GM21723 (cell line): ENCODE data around the gene RBM19.
"Not testable (repeated sequence)": the region's sequence is repeated elsewhere in the genome, so short reads cannot be mapped to it uniquely, and the experiment has no call there.

Experiments
- ATAC-seq: cut with Tn5 transposase; IDR thresholded peaks from one replicate; pipeline ENCODE4 v1.9.1; 2021; ENCODE audit warnings: mild to moderate bottlenecking, moderate library complexity; ENCODE audit not compliant: unreplicated experiment

The RBM19 gene

DNA sequence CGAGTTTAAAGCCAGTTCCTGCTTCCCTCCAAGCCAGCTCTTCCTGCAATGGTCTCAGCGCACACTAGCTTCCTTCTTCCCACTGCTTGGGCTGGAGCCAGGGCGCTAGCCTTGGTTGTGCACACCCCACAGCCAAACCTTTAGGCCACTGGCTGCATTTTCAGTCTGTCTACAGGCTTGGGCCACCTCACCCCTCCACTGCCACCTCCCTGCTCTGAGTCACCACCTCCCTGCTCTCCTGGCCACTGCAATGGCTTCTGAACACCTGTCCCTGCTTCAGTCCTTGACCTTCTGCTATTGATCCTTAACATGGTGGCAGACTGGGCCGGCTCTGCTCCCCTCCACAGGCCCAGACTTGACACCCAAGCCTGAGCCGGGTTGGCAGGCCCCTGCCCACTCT lies 151.1 kb downstream of the RBM19 start:
- no peak for ATAC-seq

DNA sequence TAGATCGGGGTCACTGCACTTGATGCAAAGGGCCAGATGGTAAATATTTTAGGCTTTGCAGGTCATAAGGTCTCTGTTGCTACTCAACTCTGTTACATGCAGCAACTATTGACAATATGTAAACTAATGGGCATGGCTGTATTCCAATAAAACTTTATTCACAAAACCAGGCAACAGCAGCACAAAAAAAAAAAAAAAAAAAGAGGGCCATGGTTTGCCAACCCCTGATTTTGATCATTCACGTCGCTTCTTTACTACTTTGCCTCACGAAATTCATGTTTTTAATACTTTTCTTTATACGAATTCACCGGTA lies 152.9 kb downstream of the RBM19 start:
- ATAC-seq: no peak

DNA sequence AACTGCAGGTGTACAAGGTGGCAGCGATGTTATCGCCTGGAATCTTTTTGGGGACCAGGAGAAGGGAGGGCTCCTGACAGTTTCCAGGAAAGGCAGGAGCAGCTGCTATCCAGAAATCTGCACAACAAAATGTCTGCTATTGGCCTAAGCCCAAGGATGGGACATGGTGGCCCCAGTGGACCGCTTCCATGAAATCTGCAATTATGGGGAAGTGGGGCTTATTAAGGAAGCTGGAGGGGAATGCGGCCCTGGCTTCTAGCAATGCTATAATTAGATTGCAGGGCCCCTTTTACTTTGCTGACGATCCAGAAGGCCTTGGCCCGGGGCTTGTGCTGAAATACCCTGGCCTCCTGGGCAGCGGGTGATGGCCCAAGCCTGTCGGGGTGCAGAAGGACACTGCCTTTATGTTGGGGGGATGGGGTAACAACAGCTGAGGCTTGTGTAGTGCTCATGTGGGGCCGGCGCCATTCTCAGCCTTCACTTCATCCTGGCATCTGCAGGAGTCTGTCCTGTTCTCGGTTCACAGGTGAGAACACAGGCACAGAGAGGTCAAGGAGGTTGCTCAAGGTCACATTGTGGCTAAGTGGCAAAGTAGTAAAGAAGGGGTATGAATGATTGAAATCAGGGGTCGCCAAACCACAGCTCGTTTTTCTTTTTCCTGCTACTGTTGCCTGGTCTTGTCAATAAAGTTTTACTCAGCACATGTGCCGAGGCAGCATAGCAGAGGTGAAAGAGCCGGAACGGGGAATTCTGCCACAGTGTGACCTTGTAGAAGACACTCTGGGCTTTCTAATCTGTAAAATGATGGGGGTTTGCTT lies 153.5 kb downstream of the RBM19 start:
- no peak for ATAC-seq

DNA sequence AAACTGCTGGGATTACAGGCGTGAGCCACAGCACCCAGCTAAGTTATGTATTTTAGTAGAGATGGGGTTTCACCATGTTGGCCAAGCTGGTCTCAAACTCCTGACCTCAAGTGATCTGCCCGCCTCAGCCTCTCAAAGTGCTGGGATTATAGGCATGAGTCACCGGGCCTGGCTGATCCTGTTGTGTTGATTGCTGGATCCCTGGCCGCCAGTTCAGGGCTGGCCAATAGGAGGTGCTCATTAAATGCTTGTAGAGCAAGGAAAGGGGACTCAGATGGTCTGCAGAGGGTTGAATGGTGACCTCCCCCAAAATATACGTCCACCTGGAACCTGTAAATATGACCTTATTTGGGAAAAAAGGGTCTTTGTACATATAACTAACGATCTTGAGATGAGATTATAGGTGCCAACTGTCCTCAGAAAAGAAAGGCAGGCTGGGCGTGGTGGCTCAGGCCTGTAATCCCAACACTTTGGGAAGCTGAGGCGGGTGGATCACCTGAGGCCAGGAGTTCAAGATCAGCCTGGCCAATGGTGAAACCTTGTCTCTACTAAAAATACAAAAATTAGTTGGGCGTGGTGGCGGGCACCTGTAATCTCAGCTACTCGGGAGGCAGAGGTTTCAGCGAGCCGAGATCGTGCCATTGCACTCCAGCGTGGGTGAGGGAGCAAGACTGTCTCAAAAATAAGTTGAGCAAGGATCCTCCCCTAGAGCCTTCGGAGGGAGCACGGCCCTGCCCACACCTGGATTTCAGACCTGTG lies 156.5 kb downstream of the RBM19 start:
- ATAC-seq: not testable (repeated sequence)

DNA sequence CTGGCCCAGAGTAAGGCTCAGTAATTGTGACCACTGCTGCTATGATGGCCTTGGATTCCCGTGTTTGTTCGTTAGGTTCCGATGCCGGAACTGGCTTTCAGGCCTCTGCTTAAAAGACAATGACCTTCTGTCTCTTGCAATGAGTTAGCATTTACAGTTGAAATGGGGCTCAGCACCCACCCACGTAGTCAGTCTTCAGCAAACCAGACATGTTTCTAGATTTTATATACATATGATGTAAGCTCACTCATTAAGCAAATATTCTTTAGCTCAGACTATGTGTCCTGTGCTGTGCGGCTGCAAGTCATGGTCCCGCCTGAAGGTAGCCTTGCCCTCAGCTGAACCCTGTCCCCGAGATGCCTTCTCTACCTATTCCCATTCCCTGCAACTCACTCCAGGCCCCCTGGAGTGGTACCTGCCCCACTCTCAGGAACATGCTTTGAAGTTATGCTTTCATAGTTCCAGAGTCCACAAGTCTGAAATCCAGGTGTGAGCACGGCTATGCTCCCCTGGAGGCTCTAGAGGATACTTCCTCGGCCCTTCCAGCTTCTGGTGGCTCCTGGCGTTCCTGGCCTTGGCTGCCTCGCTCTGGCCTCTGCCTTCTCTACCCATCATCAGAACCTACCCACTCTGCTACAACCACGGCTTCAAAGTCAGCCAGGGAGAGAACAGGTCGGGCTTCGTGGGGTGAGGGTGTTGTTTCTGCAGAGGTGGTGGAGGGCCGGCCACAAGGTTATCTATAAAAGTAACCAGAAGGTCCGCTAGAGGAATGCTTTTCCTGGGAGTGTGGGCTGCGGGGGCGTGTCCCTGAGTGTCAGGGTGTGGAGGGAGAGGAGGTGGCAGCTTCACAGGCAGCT lies 157.8 kb downstream of the RBM19 start:
- no peak for ATAC-seq

DNA sequence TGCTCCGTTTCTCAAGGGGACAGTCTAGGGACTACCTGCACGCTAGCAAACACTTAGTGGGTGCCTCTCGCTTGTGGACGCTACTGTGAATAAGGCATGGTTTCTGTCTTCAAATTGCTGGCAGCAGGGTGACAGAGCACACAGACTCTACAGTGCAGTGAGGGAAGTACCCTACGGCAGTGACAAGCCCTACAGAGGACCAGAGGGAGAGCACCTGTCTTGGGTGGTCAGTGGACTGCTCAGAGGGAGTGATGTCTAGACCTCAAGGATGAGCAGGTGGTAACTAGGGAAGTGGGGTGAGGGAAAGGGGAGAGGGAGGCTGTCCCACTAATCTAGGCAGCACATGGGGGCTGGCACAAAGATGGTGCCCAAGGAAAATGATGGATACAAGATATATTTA lies 160.5 kb downstream of the RBM19 start:
- ATAC-seq: no peak

GRCh38 chr12:113804961-113805600 lies 161.0 kb downstream of the RBM19 start:
- no peak for ATAC-seq

GRCh38 chr12:113803759-113804140 lies 162.4 kb downstream of the RBM19 start:
- ATAC-seq: no peak

- no peak for ATAC-seq
These were observed 163.0 kb downstream of the RBM19 start for GRCh38 chr12:113802966-113803758.

DNA sequence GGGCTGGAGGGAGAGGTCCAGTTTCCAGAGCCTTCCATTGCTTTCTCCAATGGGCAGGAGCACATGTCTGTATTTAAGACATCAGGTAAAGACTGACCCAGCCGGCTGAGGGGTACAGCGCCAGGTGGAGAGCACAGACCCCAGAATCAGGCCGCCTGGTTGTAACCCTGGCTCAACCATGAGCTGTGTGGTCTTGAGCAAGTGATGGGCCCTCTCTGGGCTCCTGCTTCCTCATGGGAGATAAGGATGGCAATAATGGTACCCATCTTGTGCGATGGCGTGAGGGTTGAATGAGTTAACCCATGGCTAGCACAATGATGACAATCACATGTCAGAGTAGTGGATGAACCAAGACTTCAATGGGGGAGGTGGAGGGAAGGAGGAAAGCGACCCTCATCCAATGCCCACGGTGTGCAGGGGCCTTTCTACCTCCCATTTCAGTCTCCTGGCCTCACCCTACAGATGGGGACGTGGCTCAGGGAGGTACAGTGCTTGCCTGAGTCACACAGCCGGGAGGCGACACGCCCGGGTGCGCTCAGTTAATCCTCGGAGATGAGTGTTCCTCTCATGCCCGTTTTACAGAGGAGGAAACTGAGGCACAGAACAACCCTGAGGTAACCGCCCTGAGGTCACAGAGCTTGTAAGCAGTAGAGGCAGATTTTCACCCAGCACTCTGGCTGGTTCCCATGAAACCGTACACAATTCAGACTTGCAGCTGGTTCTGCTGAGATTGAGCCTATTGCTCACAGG lies 163.9 kb downstream of the RBM19 start:
- ATAC-seq: no peak

GRCh38 chr12:113800201-113800600 lies 165.9 kb downstream of the RBM19 start:
- no peak for ATAC-seq

DNA sequence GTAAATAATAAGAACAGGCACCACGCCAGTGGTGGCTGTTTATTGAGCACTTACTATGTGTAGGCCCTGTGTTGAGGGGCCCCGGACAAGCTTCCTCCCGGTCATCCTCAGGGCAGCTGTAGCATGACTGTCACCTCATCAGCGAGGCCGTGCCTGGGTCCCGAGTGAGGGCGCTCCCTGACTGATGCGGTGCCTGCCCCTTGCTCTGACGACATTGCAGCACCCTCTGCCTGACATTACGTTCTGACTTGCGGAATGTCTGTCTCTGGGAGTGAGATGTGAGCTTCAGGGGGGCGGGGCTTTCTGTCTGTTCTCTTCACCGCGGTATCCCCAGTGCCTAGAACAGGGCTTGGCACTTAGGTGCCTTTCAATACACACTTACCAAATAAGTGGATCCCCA lies 167.6 kb downstream of the RBM19 start:
- ATAC-seq: no peak

- ATAC-seq: no peak
These were observed 168.6 kb downstream of the RBM19 start for GRCh38 chr12:113797535-113797868.

- no peak for ATAC-seq
These were observed 169.1 kb downstream of the RBM19 start for GRCh38 chr12:113796852-113797534.

DNA sequence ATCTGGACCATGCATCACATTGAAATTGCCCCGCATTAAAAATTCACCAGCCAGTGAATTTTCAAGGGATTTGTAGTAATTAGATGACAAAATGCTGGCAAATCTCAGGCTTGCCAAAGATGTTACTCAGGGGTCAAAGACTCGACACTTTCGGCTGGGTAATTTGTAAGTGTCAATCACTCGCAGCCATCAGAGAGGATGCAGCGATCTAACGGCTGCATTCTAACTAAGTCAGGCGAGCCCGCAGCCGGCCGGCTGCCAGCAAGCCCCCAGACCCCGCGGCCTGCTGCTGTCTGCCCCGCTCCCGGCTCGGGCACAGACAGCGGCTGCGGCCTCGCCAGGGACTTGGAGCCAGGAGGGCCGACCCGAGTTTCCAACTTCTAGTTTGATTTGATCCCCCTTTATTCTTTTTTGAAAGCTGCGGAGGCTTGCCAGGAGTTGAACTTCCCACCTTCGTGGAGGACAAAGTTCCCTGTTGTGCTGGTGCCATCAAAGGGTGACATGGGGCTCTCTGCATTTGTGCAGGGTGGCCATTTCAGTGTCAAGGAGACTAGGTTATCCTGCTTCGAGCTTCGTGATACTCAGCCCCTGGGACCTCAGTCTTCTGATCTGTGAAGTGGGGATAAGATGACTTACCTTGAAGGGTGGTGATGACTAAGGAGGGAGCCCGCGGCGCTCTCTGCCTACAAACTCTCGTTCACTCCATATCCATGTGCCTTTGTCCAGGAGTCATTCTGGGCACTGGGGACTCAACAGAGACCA lies 169.9 kb downstream of the RBM19 start:
- ATAC-seq: no peak

DNA sequence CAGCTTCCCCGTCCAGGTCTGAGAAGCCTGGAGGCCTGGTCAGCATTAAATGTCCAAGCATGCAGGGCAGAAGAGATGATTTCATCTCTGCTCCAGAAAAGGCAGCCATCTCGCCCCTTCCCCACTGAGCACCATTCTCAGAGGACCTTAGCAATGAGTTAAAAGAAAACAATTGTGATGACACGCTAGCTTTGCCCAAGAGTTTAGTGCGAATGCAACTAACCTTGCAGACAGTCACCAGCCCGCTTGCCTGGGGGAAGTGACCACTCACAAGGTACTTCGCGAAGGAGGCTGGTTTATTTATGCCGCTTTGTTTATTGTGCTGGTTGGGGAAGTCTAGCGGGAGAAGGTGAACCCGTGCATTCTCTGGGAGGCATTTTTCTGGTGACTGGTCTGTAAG lies 170.7 kb downstream of the RBM19 start:
- ATAC-seq: no peak

DNA sequence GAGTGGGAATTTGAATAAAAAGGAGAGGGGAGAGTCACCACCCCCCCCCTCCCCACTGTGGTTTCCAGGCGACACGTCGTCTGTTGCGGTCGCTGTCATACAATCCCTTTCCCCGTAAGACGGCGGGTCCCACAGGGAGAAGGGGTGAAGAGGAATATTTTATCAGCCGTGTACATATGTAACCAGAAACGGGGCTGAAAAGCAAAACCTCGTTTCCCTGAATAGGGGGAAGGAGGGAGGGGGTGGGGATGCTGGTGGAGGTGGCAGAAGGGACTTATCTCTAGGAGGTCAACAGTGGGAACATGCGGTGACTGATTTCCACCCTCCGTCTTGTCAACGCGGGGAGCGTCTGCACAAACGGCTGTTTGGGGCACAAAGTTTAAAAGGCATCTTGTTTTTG lies 171.4 kb downstream of the RBM19 start:
- ATAC-seq: no peak

- no peak for ATAC-seq
These were observed 172.9 kb downstream of the RBM19 start for GRCh38 chr12:113793250-113793649.
